Spleen (tissue), 11 donors: ENCODE data around the gene REX1BD. TPM values are rescaled to one million over a fixed set of nuclear protein-coding genes. Genes with fewer than 3 reads are reported as not detected.

Experiments
- DNase-seq: peaks from one replicate; pipeline ENCODE4 v3.0.0-alpha.2; 2020
- H3K27ac ChIP-seq, 8 donors: fragments of 200-600 bp; sonication (generic) in 7 of 8; 1 replicate in 4 of 8; 2 replicates in 4 of 8; pipeline versions ENCODE4 v1.5.0 to v1.8.0; 2016 to 2021; ENCODE audit warnings: inconsistent platforms in 4 of 8, mild to moderate bottlenecking in 4 of 8, moderate library complexity in 1 of 8
- H3K27me3 ChIP-seq, 7 donors: fragments of 200-600 bp; sonication (generic) in 6 of 7; replicated peaks in 1 of 7; 1 replicate in 4 of 7; 2 replicates in 3 of 7; pipeline versions ENCODE4 v1.5.0 to v1.8.0; 2016 to 2021; ENCODE audit warnings: inconsistent platforms in 3 of 7, mild to moderate bottlenecking in 1 of 7
- H3K36me3 ChIP-seq, 6 donors: fragments of 200-600 bp; sonication (generic) in 5 of 6; 1 replicate in 4 of 6; 2 replicates in 2 of 6; pipeline versions ENCODE4 v1.5.0 to v1.8.0; 2016 to 2021; ENCODE audit warnings: inconsistent platforms in 2 of 6
- H3K4me1 ChIP-seq, 6 donors: fragments of 200-600 bp; sonication (generic) in 5 of 6; 1 replicate in 3 of 6; 2 replicates in 3 of 6; pipeline versions ENCODE4 v1.5.0 to v1.8.0; 2016 to 2021; ENCODE audit warnings: inconsistent platforms in 3 of 6
- H3K4me3 ChIP-seq, 8 donors: fragments of 200-600 bp; sonication (generic) in 7 of 8; 1 replicate in 4 of 8; 2 replicates in 4 of 8; pipeline versions ENCODE4 v1.5.0 to v1.8.0; 2016 to 2021; ENCODE audit warnings: inconsistent platforms in 4 of 8, mild to moderate bottlenecking in 4 of 8, moderate library complexity in 2 of 8
- H3K9me3 ChIP-seq, 8 donors: fragments of 200-600 bp; sonication (generic) in 7 of 8; 1 replicate in 4 of 8; 2 replicates in 4 of 8; pipeline versions ENCODE4 v1.5.0 to v1.8.0; 2016 to 2021; ENCODE audit warnings: inconsistent platforms in 4 of 8
- POLR2A ChIP-seq, 3 donors: fragments of 450-650 bp; IDR thresholded peaks; one replicate each; pipeline ENCODE4 v1.5.1; 2017; ENCODE audit warnings: antibody characterized with exemption in 3 of 3, mild to moderate bottlenecking in 1 of 3
- POLR2AphosphoS5 ChIP-seq, 3 donors: sonication (generic); formaldehyde crosslinking; IDR thresholded peaks; one replicate each; pipeline ENCODE4 v1.5.1; 2017; ENCODE audit warnings: antibody characterized with exemption in 3 of 3
- WGBS, 5 donors: extraction: QIAGEN DNeasy Blood & Tissue Kit in 3 of 5; methylation state at CpG; one replicate each; pipeline versions ENCODE4 v1.1.5 to v1.1.7; 2013 to 2018; 5-methylcytosine and 5-hydroxymethylcytosine counted together
- intact Hi-C: fragments of 100-400 bp; cut with DNase I; formaldehyde crosslinking; loops from one replicate; pipeline ENCODE4 v1.15.0; 2023; ENCODE audit warnings: low total_unique reads
- polyA plus RNA-seq, 3 donors: library from polyadenylated mRNA; stranded (reverse); fragments of 200-250 nt; gene quantifications; one replicate each; pipeline ENCODE4 v1.2.1, GENCODE V29; 2013
- small RNA-seq, 4 donors: library from RNA; depleted of rRNA; stranded (forward); fragments of <200 nt; gene quantifications; one replicate each; pipeline ENCODE3, GENCODE V24; 2016
- total RNA-seq, 7 donors: library from RNA; depleted of rRNA in 3 of 7; stranded (reverse); fragments of >200 nt in 3 of 7; fragmentation: NEBNext Ultra II Directional in 4 of 7; extraction: Animal tissue kit (Norgen Biotek cat#: 25700) in 4 of 7; gene quantifications; one replicate each; pipeline versions ENCODE4 v1.1.0 to v1.2.1, GENCODE V29; 2016 to 2021
- TF ChIP-seq, protein P1 (sequence below), 11 experiments: fragments of 200-600 bp in 7 of 11; fragments of 450-650 bp in 4 of 11; sonication (generic) in 4 of 11; IDR thresholded peaks in 8 of 11; conservative IDR thresholded peaks in 3 of 11; 1 replicate in 7 of 11; 2 replicates in 4 of 11; pipeline versions ENCODE4 v1.4.0 to v1.8.0; 2016 to 2021; ENCODE audit warnings: antibody characterized with exemption in 11 of 11, inconsistent platforms in 4 of 11, mild to moderate bottlenecking in 1 of 11
- donor health status: healthy with polysubstance abuse.
- donor health status: DM: no; HTN: no; CAD: no; lungs with moderate emphysema.
- donor health status: DM: no; HTN: no; CAD: no.
- donor health status: Bipolar disorder and iron deficiency.
- donor health status: healthy.
- donor health status: DM: no; HTN: no; CAD: no.
- donor health status: DM: yes; HTN: yes; CAD: no.

The REX1BD gene
- total and polyA plus RNA-seq, 10 donors: 65.4 to 182 (median 86.3) TPM

DNA sequence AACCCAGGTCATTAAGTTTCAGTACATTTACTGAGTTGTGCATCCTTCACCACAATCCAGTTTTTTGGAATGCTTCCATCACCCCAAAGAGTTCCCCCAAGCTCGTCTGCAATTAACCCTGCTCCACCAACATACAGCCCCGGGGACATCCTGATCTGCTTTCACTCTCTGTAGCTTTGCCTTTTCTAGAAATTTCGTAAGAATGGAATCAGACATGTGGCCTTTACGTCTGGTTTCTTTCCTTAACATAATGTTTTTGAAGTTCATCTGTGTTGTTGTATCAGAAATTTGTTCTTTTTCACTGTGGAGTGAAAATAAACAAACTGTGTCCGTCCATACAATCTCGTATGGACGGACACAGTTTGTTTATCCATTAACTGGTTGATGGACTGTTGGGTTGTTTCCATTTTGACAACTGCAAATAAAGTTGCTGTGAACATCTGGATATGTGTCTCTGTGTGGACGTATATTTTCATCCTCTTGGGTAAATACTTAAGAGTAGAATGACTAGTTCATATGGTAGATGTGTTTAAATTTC is 51.2 kb downstream of the REX1BD start:
- no peak for DNase-seq
- Histone ChIP-seq H3K27ac (no peak overlapping the region), H3K4me3 (no peak overlapping the region), H3K4me1 (peaks cover 0 to 46% (median 37%) of the 10 kb centered on the region in 6 donors), H3K9me3 (no peaks in the 10 kb centered on the region), H3K36me3 (peaks cover 0 to 8% (median 0%) of the 10 kb centered on the region in 6 donors), H3K27me3 (no peaks in the 10 kb centered on the region)
- intact Hi-C loops: no loop called here
- 79 to 87% (median 83%) methylated on average over 8 of the region's 8 CpGs for WGBS, 5 donors
- TF ChIP-seq, protein P1, sequence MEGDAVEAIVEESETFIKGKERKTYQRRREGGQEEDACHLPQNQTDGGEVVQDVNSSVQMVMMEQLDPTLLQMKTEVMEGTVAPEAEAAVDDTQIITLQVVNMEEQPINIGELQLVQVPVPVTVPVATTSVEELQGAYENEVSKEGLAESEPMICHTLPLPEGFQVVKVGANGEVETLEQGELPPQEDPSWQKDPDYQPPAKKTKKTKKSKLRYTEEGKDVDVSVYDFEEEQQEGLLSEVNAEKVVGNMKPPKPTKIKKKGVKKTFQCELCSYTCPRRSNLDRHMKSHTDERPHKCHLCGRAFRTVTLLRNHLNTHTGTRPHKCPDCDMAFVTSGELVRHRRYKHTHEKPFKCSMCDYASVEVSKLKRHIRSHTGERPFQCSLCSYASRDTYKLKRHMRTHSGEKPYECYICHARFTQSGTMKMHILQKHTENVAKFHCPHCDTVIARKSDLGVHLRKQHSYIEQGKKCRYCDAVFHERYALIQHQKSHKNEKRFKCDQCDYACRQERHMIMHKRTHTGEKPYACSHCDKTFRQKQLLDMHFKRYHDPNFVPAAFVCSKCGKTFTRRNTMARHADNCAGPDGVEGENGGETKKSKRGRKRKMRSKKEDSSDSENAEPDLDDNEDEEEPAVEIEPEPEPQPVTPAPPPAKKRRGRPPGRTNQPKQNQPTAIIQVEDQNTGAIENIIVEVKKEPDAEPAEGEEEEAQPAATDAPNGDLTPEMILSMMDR (IDR thresholded peaks at IDR 0.05 in 8 of 11, conservative IDR thresholded peaks at IDR 0.05 in 3 of 11): no peak
- TF ChIP-seq POLR2A (IDR thresholded peaks at IDR 0.05) (no peak), POLR2AphosphoS5 (IDR thresholded peaks at IDR 0.05) (no peak)

Small RNA genes lying within 50 kb of the gene (small RNA-seq; reads per million reads assigned to genes)
- gene RN7SL155P: 0 reads per million in 4 donors

Other genes starting within 250 kb of the REX1BD start
- 10 to 100 TPM; 20.2 to 65.6 (median 45.1) TPM for gene PGPEP1, start 248.2 kb upstream of the REX1BD start, total RNA-seq
- gene PGPEP1, start 248.2 kb upstream of the REX1BD start, polyA plus RNA-seq: 10 to 100 TPM in 1 of 3 donors, 1 to 10 TPM in 2; 9.3 to 17.3 (median 9.6) TPM
- gene GDF15, start 202.6 kb upstream of the REX1BD start, total RNA-seq: 10 to 100 TPM in 2 of 7 donors, 1 to 10 TPM in 5; 1.9 to 34.3 (median 4.3) TPM
- 10 to 100 TPM in 1 of 3 donors, under 1 TPM in 2; 0.77 to 15.9 (median 0.96) TPM for gene GDF15, start 202.6 kb upstream of the REX1BD start, polyA plus RNA-seq
- 100 to 1,000 TPM in 3 of 7 donors, 10 to 100 TPM in 4; 82.2 to 164 (median 90.5) TPM for gene LRRC25, start 191.2 kb upstream of the REX1BD start, total RNA-seq
- gene LRRC25, start 191.2 kb upstream of the REX1BD start, polyA plus RNA-seq: 10 to 100 TPM; 14.6 to 32.2 (median 16.0) TPM
- gene SSBP4, start 169.4 kb upstream of the REX1BD start, total RNA-seq: 100 to 1,000 TPM in 1 of 7 donors, 10 to 100 TPM in 6; 56.3 to 103 (median 82.4) TPM
- 100 to 1,000 TPM in 1 of 3 donors, 10 to 100 TPM in 2; 80.6 to 143 (median 94.9) TPM for gene SSBP4, start 169.4 kb upstream of the REX1BD start, polyA plus RNA-seq
- 10 to 100 TPM; 37.5 to 82.3 (median 44.4) TPM for gene ISYNA1, start 150.7 kb upstream of the REX1BD start, total RNA-seq
- gene ISYNA1, start 150.7 kb upstream of the REX1BD start, polyA plus RNA-seq: 10 to 100 TPM; 31.7 to 58.2 (median 49.0) TPM
- gene ELL, start 66.7 kb upstream of the REX1BD start, total RNA-seq: 10 to 100 TPM; 23.0 to 44.8 (median 32.1) TPM
- gene ELL, start 66.7 kb upstream of the REX1BD start, polyA plus RNA-seq: 10 to 100 TPM in 1 of 3 donors, 1 to 10 TPM in 2; 4.5 to 14.2 (median 7.9) TPM
- 100 to 1,000 TPM; 183 to 309 (median 203) TPM for gene FKBP8, start 45.2 kb upstream of the REX1BD start, total RNA-seq
- gene FKBP8, start 45.2 kb upstream of the REX1BD start, polyA plus RNA-seq: 100 to 1,000 TPM; 131 to 276 (median 141) TPM
- 10 to 100 TPM; 63.9 to 90.9 (median 75.7) TPM for gene KXD1, start 30.9 kb upstream of the REX1BD start, total RNA-seq
- 10 to 100 TPM; 65.9 to 78.5 (median 68.9) TPM for gene KXD1, start 30.9 kb upstream of the REX1BD start, polyA plus RNA-seq
- gene UBA52, start 16.9 kb upstream of the REX1BD start, total RNA-seq: 1,000 to 10,000 TPM in 3 of 7 donors, 100 to 1,000 TPM in 4; 650 to 1,362 (median 985) TPM
- 1,000 to 10,000 TPM; 1,341 to 2,132 (median 1,852) TPM for gene UBA52, start 16.9 kb upstream of the REX1BD start, polyA plus RNA-seq
- gene CRLF1, start 18.0 kb downstream of the REX1BD start, total RNA-seq: 1 to 10 TPM in 4 of 7 donors, under 1 TPM in 2, not detected in 1; 0.20 to 7.0 (median 1.1) TPM
- gene CRLF1, start 18.0 kb downstream of the REX1BD start, polyA plus RNA-seq: 1 to 10 TPM; 5.2 to 8.0 (median 6.3) TPM
- gene TMEM59L, start 24.1 kb downstream of the REX1BD start, total RNA-seq: under 1 TPM in 2 of 7 donors, not detected in 5; 0.28 to 0.49 TPM
- gene TMEM59L, start 24.1 kb downstream of the REX1BD start, polyA plus RNA-seq: under 1 TPM; 0.15 to 0.74 (median 0.50) TPM
- 10 to 100 TPM in 4 of 7 donors, 1 to 10 TPM in 3; 4.4 to 23.1 (median 10.3) TPM for gene KLHL26, start 48.2 kb downstream of the REX1BD start, total RNA-seq
- gene KLHL26, start 48.2 kb downstream of the REX1BD start, polyA plus RNA-seq: 1 to 10 TPM; 1.7 to 3.5 (median 2.2) TPM
- 10 to 100 TPM in 3 of 7 donors, 1 to 10 TPM in 4; 4.7 to 15.7 (median 8.8) TPM for gene CRTC1, start 94.9 kb downstream of the REX1BD start, total RNA-seq
- gene CRTC1, start 94.9 kb downstream of the REX1BD start, polyA plus RNA-seq: 10 to 100 TPM in 1 of 3 donors, 1 to 10 TPM in 2; 3.1 to 11.3 (median 6.4) TPM
- gene COMP, start 202.5 kb downstream of the REX1BD start, total RNA-seq: not detected
- 1 to 10 TPM in 1 of 3 donors, under 1 TPM in 2; 0.04 to 1.0 (median 0.13) TPM for gene COMP, start 202.5 kb downstream of the REX1BD start, polyA plus RNA-seq
- 100 to 1,000 TPM in 1 of 7 donors, 10 to 100 TPM in 6; 81.3 to 161 (median 87.7) TPM for gene UPF1, start 243.2 kb downstream of the REX1BD start, total RNA-seq
- gene UPF1, start 243.2 kb downstream of the REX1BD start, polyA plus RNA-seq: 10 to 100 TPM; 31.2 to 63.5 (median 34.8) TPM